ENCODE data around the gene ZNF384.
A peak's percentile ranks its signal among the peaks of the same experiment; 100 is the strongest.

Gene ZNF384

GRCh38 chr12:6653342-6653741, 35.8 kb downstream of the ZNF384 start:
- DNase-seq, result no peak

DNA sequence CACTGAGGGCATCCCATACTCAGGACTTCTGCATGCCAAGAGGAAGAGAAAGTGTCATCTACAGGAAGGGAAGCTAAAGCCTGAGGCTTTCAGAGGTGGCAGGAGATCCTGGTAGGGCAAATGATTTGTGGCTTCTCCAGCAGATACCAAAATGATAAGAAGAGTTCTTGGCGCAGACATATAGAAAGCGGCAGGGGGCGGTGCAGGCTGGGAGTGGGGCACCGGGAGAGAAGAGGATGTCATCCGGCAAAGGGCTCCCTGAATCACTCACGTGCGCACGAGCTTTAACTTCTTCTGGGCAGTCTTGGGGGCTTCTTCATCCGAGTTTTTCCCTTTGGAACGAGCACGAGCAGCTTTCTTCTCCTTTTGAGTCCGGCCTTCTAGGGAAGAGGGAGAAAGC, 36.8 kb downstream of the ZNF384 start:
- DNase-seq, result no peak

GRCh38 chr12:6650832-6651231, 38.3 kb downstream of the ZNF384 start:
- no peak for DNase-seq

GRCh38 chr12:6647083-6647604, 42.0 kb downstream of the ZNF384 start, which contains the start of gene ACRBP:
ACRBP (minus strand) TSS chr12:6647432; CDS start chr12:6647366, 66 bp downstream.
- peak; percentile 34 for DNase-seq

DNA sequence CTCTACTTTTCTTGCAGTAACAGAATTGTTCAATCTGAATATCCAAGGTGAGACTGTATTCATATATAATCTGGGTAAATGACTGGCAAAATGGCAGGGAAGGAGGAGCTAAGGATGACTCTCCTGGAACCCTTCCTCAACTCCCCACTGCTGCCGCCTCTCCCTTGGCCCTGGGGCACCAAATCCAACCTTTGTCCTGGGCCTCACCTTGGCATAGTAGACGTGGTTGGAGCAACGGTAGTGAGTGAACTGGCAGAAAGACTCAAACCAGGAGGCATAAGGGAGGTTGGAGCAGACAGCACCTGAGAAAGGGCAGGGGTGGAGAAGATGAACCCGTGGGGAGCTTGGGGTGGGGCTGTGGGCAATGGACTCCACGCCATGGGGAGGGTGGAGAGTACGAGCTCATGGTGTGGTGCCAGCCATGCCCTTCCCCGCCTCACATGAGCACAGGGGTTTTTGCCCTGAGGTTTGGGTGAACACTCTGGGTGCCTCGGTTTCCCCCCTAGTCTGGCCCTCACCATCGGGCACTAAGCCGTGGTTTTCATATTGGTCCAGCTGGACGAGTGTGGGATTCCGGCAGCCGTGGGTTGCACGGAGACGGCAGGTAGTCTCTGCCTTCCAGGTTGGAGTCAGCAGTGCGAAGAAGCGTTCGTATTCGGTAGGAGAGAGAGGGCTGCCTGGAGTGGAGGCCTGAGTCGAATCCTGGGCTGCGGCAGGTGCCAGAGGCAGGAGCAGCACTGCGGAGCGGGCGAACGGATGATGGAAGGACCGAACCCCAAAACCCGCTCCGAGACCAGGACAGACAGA, 42.7 kb downstream of the ZNF384 start:
- no peak for DNase-seq

- no peak for DNase-seq
Observed at GRCh38 chr12:6644903-6645302, 44.3 kb downstream of the ZNF384 start.

- no peak for DNase-seq
Observed at GRCh38 chr12:6644257-6644596, 44.9 kb downstream of the ZNF384 start.

DNA sequence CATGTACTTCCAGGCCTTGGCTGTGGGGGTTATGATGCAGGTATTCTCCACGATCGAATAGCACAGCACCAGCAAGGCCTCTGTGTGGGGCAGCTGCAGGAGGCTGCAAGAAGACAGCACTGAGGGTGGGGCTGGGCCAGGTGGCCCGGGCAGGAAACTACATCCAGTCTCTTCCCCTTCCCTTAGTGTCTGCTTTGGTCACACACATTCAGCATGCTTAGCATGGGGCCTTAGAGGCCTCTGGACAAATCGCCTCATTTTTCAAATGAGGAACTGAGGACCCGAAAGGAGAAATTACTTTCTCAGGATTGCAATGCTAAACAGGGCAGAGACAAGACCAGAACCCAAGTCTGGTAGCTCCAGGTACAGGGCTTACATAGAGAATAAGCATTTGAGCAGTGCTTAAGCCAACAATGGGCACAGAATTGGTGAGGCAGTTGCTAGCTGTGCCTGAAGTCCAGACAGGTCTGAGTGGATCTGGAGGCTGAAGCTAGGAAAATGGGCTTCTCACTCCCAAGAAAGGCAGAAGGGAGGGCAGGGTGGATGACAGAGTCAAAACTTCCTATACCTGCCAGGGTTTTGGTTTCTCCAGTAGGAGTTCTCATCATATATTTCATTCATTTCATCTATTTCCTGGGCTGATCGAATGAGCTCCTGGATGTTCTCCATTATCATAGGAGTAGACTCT, 45.5 kb downstream of the ZNF384 start:
- DNase-seq, result no peak

- DNase-seq, result no peak
Observed at GRCh38 chr12:6641131-6641530, 48.0 kb downstream of the ZNF384 start.

GRCh38 chr12:6640497-6640896, 48.7 kb downstream of the ZNF384 start:
- DNase-seq, result no peak

GRCh38 chr12:6639151-6639801, 49.9 kb downstream of the ZNF384 start:
- no peak for DNase-seq

- no peak for DNase-seq
Observed at GRCh38 chr12:6638305-6638704, 50.9 kb downstream of the ZNF384 start.

DNA sequence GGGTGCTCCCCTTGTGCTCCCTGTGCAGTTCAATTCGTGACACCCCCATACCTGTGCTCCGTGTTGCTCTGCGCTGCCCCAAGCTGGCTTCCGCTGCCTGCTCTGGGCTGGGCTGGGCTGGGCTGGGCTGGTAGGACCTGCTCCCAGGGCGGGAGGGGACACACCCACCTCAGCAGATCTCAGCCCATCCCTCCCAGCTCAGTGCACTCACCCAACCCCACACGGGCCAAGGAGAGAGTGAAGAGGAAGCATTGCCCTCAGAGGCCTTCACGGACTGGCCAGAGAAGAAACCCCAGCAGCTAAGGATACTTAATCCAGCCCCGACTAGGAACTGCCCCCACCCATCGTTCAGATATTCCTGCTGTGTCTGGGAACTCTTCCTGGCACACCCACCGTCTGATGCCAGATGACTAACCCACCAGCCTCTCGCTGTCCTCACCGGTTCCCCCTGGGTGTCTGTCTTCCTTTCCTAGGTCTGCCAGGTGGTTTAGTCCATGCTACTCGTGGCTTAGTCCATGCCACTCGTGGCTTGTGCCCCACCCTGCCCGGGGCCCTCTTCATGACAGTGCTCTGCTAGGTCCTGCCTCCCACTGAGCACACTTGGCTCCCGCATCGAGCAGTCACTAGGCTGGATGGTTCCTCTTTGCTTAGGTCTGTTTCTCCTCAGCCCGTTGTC, 53.2 kb downstream of the ZNF384 start, which contains the start of gene LPAR5:
TSS of gene LPAR5 (minus strand) at position 104 of the 676 bp plus-strand sequence. CDS start 14,711 bp downstream, outside the sequence.
- peak; percentile 19 for DNase-seq

DNA sequence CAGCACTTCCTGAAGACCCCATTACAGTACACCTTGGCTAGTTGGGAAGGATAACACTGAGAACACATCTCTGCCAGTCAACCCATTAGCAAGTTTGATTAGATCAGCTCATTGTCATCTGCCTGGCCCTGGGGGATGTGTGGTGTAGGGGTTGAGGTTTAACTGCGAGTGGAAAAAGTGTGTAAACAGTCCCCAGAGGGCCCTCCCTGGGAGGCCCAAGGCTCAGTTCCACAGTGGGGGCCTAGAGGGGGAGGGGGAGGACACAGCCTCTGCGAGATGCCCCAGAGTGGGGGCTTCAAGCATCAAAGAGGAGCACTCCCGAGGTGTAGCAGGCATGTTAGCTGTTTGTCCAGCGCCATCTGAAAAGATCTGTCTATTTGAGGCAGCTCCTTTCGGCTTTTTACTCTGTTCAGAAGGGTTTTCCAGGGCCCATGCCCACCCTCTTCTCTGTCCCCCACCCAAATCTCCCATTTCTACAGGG, 53.8 kb downstream of the ZNF384 start:
- peak; percentile 55 for DNase-seq

GRCh38 chr12:6632026-6632983, 56.9 kb downstream of the ZNF384 start:
- peak; percentile 63 for DNase-seq

DNA sequence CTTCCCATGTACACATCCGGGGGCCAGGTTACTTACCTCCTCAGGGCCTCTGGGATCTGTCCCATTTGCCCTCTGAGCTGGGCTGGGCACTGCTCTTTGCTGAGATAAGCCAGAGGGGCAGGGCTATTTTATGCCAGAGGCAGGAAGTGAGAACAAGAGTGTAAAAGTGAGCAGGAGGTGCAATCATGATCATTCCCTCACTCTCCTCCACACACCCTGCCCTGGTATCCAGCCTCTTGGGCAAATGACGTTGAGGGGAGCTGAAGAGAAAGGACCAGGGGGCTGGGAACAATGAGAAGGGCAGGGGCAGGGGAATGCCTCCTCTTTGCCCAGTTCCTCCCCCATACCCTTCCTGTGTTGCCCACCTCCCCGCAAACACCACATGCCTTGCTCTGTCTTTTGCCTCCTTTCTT, 57.6 kb downstream of the ZNF384 start:
- peak; percentile 23 for DNase-seq

DNA sequence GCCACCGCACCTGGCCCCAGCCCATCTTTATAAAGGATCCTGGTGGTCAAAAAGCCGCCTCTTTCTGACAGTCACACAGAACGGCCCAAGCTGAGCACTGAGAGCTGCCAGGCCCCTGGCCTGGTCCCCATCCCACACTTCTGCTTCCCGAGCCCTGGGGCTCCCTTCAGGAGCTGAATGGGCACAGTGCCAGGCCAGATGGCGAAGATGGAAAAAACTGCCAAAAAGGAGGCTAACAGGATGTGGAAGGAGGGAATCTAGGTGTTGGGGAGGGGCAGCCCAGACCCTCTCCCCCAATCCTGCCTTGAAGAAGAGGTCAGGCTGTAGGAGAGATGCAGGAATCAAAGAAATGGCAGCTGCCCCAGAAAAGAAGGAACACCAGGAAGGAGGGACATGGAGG, 58.4 kb downstream of the ZNF384 start:
- no peak for DNase-seq

DNA sequence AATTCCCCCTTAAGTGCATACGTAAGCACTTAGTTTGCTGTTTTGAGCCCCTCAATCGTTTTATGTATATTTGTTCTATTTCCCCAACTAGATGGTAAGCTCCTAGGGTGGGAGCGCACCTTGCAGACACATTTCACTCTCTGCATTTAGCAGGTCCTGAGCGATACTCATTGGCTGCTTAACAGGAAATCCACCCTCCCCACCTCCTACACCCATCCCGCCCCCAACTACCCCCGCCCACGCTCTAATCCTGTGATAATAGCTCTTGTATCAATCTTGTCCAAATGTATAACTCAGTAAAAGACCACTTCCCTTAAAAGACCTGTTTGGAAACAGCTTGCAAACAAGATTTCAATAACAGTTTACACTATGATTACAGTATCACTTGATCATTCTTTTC, 61.6 kb downstream of the ZNF384 start:
- DNase-seq, result peak; percentile 54

- DNase-seq, result no peak
Observed at GRCh38 chr12:6626654-6627283, 62.4 kb downstream of the ZNF384 start.

GRCh38 chr12:6620885-6621274, 68.3 kb downstream of the ZNF384 start:
- no peak for DNase-seq

Data from activated CD4-positive, alpha-beta T cell treated with anti-CD3 and anti-CD28 coated beads, Interleukin-2, Interleukin-6, amounts not matched to agents 100 ng/mL and 50 ng/mL, durations not matched to agents 16 hours and 8 hours (primary cell).